Adipose tissue (tissue), 3 donors: ENCODE data around the gene ADCK2. TPM values are rescaled to one million over a fixed set of nuclear protein-coding genes. Genes with fewer than 3 reads are reported as not detected.
"Not testable (repeated sequence)": the region's sequence is repeated elsewhere in the genome, so short reads cannot be mapped to it uniquely, and the experiment has no call there.

ENCODE experiments used
- H3K27ac ChIP-seq: one replicate; pipeline ENCODE4 v1.5.1; 2013; ENCODE audit warnings: low read depth, low read length
- WGBS, 3 donors: extraction: QIAGEN DNeasy Blood & Tissue Kit; methylation state at CpG; one replicate each; pipeline ENCODE4 v1.1.7; 2013; 5-methylcytosine and 5-hydroxymethylcytosine counted together
- polyA plus RNA-seq, 3 donors: library from polyadenylated mRNA; stranded (reverse); fragments of 200-250 nt; gene quantifications; one replicate each; pipeline ENCODE4 v1.2.3, GENCODE V29; 2013
- donor health status: healthy with polysubstance abuse.
- donor health status: Bipolar disorder and iron deficiency.
- donor health status: healthy.

Gene ADCK2
- 10 to 100 TPM; 13.3 to 15.5 (median 13.5) TPM for polyA plus RNA-seq

- H3K27ac ChIP-seq, result no peak within 1 kb of the TSS
- WGBS, 3 donors, result 0 to 1% (median 1%) methylated on average over 35 to 41 of the region's 41 CpGs
Measured at GRCh38 chr7:140672382-140673062, at the start of gene ADCK2. Gene ADCK2, plus strand, starts transcription at chr7:140672945. Its CDS starts 386 bp downstream, at chr7:140673331.

GRCh38 chr7:140623980-140624379 lies 48.8 kb upstream of the ADCK2 start:
- H3K27ac ChIP-seq, result no peak overlapping the region

GRCh38 chr7:140624392-140625191 lies 48.2 kb upstream of the ADCK2 start:
- H3K27ac ChIP-seq, result no peak overlapping the region
- WGBS, 3 donors, result 79 to 86% (median 84%) methylated on average over 11 of the region's 11 CpGs

More at GRCh38 chr7:140623980-140624379, 48.8 kb upstream of the ADCK2 start:
- 49 to 80% (median 56%) methylated on average over 6 of the region's 6 CpGs for WGBS, 3 donors

GRCh38 chr7:140625192-140625558 lies 47.6 kb upstream of the ADCK2 start:
- not testable (repeated sequence) for H3K27ac ChIP-seq
- WGBS, 3 donors, result 89 to 94% (median 90%) methylated on average over 10 of the region's 10 CpGs

- 55 to 61% (median 59%) methylated on average over 16 to 17 of the region's 17 CpGs for WGBS, 3 donors
- H3K27ac ChIP-seq, result no peak overlapping the region
Measured at GRCh38 chr7:140625908-140626868, 46.6 kb upstream of the ADCK2 start.

- WGBS, 3 donors, result 47 to 56% (median 47%) methylated on average over 6 of the region's 6 CpGs
- no peak overlapping the region for H3K27ac ChIP-seq
Measured at GRCh38 chr7:140631021-140631420, 41.7 kb upstream of the ADCK2 start.

- no peak overlapping the region for H3K27ac ChIP-seq
- WGBS, 3 donors, result 55 to 69% (median 63%) methylated on average over 7 of the region's 7 CpGs
Measured at GRCh38 chr7:140631602-140632001, 41.1 kb upstream of the ADCK2 start.

GRCh38 chr7:140635345-140635744 lies 37.4 kb upstream of the ADCK2 start:
- 25 to 47% (median 41%) methylated on average over 5 of the region's 5 CpGs for WGBS, 3 donors
- no peak overlapping the region for H3K27ac ChIP-seq

- no peak overlapping the region for H3K27ac ChIP-seq
- 67 to 80% (median 74%) methylated on average over 5 of the region's 5 CpGs for WGBS, 3 donors
Measured at GRCh38 chr7:140635816-140636215, 36.9 kb upstream of the ADCK2 start.

- 67% methylated on average over 3 of the region's 3 CpGs for WGBS, 3 donors
- H3K27ac ChIP-seq, result no peak overlapping the region
Measured at GRCh38 chr7:140637400-140637799, 35.3 kb upstream of the ADCK2 start.

- 60 to 77% (median 61%) methylated on average over 6 of the region's 6 CpGs for WGBS, 3 donors
- H3K27ac ChIP-seq, result no peak overlapping the region
Measured at GRCh38 chr7:140638173-140638791, 34.5 kb upstream of the ADCK2 start.

GRCh38 chr7:140639366-140640053 lies 33.2 kb upstream of the ADCK2 start:
- H3K27ac ChIP-seq, result no peak overlapping the region
- WGBS, 3 donors, result 10 to 48% (median 12%) methylated on average over 15 of the region's 15 CpGs

- H3K27ac ChIP-seq, result no peak overlapping the region
- WGBS, 3 donors, result 1% methylated on average over 56 to 74 of the region's 74 CpGs
Measured at GRCh38 chr7:140640060-140640637, 32.6 kb upstream of the ADCK2 start.

- WGBS, 3 donors, result 3 to 11% (median 5%) methylated on average over 54 to 77 of the region's 78 CpGs
- no peak within 1 kb of the TSS for H3K27ac ChIP-seq
Measured at GRCh38 chr7:140640727-140641523, 31.8 kb upstream of the ADCK2 start, which contains the start of gene DENND2A. Gene DENND2A, minus strand, starts transcription at chr7:140640813. Its CDS starts 38,416 bp downstream, at chr7:140602397.

- 48 to 68% (median 48%) methylated on average over 15 of the region's 15 CpGs for WGBS, 3 donors
- no peak overlapping the region for H3K27ac ChIP-seq
Measured at GRCh38 chr7:140641524-140642195, 31.1 kb upstream of the ADCK2 start.

GRCh38 chr7:140643416-140643815 lies 29.3 kb upstream of the ADCK2 start:
- H3K27ac ChIP-seq, result no peak overlapping the region
- 77 to 86% (median 85%) methylated on average over 5 of the region's 5 CpGs for WGBS, 3 donors
